MG63 (cell line): ENCODE measurements around the gene CHPT1. TPM values are rescaled to one million over a fixed set of nuclear protein-coding genes. Genes with fewer than 3 reads are reported as not detected.
"Not testable (repeated sequence)": the region's sequence is repeated elsewhere in the genome, so short reads cannot be mapped to it uniquely, and the experiment has no call there.

Source experiments
- DNase-seq: peaks from one replicate; pipeline ENCODE4 v3.0.0-alpha.2; 2020
- H3K27me3 ChIP-seq: fragments of 250-450 bp; sonication (Bioruptor Pico); 2 replicates; pipeline ENCODE4 v1.5.1; 2020; ENCODE audit warnings: mild to moderate bottlenecking, moderate library complexity
- H3K36me3 ChIP-seq: fragments of 250-450 bp; sonication (Bioruptor Pico); 2 replicates; pipeline ENCODE4 v1.5.1; 2020; ENCODE audit warnings: mild to moderate bottlenecking, moderate library complexity
- H3K4me3 ChIP-seq: fragments of 250-450 bp; sonication (Bioruptor Pico); 2 replicates; pipeline ENCODE4 v1.5.1; 2020; ENCODE audit warnings: mild to moderate bottlenecking, moderate library complexity
- H3K9me3 ChIP-seq: fragments of 250-450 bp; sonication (Bioruptor Pico); 2 replicates; pipeline ENCODE4 v1.5.1; 2020; ENCODE audit warnings: mild to moderate bottlenecking, moderate library complexity
- total RNA-seq: library from RNA; depleted of rRNA; stranded (reverse); fragments of >200 nt; shearing (Covaris generic); gene quantifications from 2 replicates; pipeline ENCODE4 v1.2.3, GENCODE V29; 2014; ENCODE audit warnings: low replicate concordance

CHPT1 gene
- total RNA-seq, 1 experiment from 2014 or later, result 41.4 TPM

DNA sequence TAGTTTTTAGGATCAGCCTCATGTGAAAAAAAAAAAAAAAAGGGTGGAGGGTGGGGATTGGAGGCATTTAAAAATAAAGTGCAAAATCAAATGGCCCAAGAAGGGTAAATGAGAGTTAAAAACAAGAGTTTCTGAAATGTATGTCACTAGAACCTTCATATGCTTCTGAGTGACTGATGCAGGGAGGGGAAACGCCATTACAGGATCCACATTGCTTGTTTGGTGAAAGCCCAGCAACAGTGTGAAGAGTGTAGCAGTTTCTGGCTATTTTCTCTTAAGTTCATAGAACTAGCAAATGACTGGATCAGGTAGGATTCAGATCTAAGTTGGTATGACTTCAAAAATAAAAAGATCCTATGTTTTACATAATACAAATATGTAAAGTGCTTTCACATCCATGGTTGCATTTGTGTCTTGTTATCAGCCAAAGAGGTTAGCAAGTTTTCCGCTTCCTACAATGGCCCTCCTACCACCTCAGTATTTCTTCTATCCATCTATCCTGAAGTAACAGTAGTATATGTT, 2.9 kb downstream of the CHPT1 start:
- no peaks in the 10 kb centered on the region for H3K27me3 ChIP-seq
- H3K9me3 ChIP-seq, result no peaks in the 10 kb centered on the region
- no peak overlapping the region for H3K4me3 ChIP-seq
- H3K36me3 ChIP-seq, result no peaks in the 10 kb centered on the region; the same call in 1 of the 2 replicates
- no peak for DNase-seq

DNA sequence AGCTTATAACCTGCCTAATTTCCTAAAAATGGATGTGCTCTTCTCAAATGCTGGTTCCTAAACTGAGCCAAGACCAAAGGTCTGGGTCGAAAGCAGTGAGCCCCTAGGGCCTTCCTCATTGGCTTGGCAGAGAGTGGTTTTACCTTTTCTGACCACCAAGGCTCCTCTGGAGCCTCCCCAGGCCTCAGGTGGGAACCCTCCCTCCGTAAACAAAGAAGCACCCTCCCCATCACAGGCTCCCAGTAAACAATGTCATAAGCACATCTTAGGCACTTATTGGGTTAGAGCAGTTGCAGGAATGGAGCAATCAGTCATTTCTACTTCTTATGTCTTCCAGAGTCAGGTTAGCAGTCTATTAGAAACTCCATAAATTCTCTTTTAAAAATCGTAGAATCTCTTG, 6.0 kb downstream of the CHPT1 start:
- Histone ChIP-seq H3K27me3 (no peaks in the 10 kb centered on the region), H3K36me3 (no peaks in the 10 kb centered on the region; the same call in 1 of the 2 replicates), H3K4me3 (no peak overlapping the region), H3K9me3 (peaks cover 3% of the 10 kb centered on the region; the same call in 1 of the 2 replicates)
- no peak for DNase-seq

- Histone ChIP-seq H3K36me3 (no peaks in the 10 kb centered on the region), H3K9me3 (peaks cover 3% of the 10 kb centered on the region; the same call in 1 of the 2 replicates), H3K4me3 (no peak overlapping the region), H3K27me3 (no peaks in the 10 kb centered on the region)
- DNase-seq, result no peak
Measured at GRCh38 chr12:101706403-101706802, 9.0 kb downstream of the CHPT1 start.

DNA sequence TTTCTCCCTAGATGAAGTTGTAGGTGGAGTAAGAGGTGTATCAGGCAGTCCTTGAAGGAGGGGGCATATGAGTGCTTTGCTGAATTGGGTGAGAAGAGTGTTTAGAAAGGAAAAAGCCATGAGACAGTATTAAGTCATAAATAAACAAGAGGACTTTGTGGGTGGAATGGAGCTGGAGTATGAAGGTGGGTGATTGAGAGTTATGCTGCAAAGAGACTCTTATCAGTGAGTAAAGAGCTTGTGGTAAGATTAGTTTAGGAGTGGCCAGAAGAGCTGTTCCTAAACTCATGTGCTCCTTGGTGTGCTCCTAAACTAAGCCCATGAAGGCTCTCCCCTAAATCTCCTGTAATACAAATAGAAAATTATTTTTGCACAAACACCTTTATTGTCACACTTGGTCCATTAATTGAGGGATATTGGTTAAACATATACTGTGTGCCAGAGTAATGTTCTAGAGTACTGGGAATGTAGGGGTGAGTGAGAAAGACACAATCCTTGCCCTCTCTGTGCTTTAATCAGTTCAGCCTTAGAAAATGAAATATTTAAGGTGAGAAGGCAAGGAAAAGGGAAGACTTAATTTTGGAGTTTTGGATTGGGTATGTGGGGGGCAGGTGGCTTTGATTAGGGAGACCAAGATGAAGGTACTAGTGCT, 9.8 kb downstream of the CHPT1 start:
- H3K4me3 ChIP-seq, result no peak overlapping the region
- H3K9me3 ChIP-seq, result peaks cover 3% of the 10 kb centered on the region; the same call in 1 of the 2 replicates
- no peak for DNase-seq
- H3K27me3 ChIP-seq, result no peaks in the 10 kb centered on the region
- H3K36me3 ChIP-seq, result no peaks in the 10 kb centered on the region

DNA sequence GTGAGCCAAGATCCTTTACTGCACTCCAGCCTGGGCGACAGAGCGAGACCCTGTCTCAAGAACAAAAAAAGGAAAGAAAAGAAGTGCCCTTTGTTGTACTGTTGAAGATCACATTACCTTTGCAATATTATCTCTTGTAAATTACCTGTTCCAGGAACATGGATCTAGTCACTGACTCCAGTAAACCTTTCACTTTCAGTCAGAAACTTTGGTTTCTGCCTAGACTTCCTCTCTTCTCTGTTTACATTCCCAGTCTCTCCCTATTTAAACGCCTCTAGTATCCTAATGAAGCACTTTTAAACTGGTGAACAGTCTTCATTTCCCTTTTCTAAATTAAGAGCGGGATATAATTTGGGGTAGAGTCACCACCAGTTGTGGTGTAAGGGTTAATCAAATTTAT, 12.8 kb downstream of the CHPT1 start:
- no peaks in the 10 kb centered on the region for H3K27me3 ChIP-seq
- no peak overlapping the region for H3K4me3 ChIP-seq
- no peak for DNase-seq
- H3K36me3 ChIP-seq, result no peaks in the 10 kb centered on the region
- H3K9me3 ChIP-seq, result peaks cover 3% of the 10 kb centered on the region; the same call in 1 of the 2 replicates

DNA sequence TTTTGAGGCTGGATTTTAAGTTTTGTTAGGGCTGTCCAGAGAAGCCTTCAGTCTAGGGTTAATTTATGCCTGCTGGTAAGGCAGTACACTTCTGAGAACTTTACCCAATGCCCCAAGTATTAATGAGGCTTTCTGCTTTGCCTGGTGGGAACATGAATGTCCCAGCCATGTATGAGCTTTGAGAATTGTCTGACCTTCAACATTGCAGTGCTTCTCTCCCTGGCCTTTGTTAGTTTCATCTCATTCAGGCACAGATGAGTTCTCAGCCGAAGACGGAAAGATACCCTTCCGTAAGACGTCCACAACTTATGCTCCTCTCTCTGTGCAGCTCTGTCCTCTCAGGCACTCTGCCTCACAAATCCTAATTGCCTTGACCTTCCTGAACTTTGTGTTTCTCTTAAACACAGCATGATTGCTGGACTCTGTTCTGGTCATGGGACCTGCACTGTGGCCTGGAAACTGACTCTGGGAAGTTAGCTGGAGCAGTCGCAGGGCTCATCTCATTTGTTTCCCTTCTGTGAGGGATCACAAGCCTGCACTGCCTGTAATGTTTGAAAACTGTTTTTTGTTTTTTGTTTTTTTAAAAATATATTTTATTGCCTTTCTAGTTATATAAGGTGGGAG, 15.7 kb downstream of the CHPT1 start:
- Histone ChIP-seq H3K9me3 (no peaks in the 10 kb centered on the region), H3K36me3 (no peaks in the 10 kb centered on the region), H3K27me3 (no peaks in the 10 kb centered on the region), H3K4me3 (no peak overlapping the region)
- no peak for DNase-seq

GRCh38 chr12:101713930-101714329, 16.5 kb downstream of the CHPT1 start:
- no peaks in the 10 kb centered on the region for H3K27me3 ChIP-seq
- H3K36me3 ChIP-seq, result no peaks in the 10 kb centered on the region
- no peak for DNase-seq
- no peak overlapping the region for H3K4me3 ChIP-seq
- H3K9me3 ChIP-seq, result no peaks in the 10 kb centered on the region

DNA sequence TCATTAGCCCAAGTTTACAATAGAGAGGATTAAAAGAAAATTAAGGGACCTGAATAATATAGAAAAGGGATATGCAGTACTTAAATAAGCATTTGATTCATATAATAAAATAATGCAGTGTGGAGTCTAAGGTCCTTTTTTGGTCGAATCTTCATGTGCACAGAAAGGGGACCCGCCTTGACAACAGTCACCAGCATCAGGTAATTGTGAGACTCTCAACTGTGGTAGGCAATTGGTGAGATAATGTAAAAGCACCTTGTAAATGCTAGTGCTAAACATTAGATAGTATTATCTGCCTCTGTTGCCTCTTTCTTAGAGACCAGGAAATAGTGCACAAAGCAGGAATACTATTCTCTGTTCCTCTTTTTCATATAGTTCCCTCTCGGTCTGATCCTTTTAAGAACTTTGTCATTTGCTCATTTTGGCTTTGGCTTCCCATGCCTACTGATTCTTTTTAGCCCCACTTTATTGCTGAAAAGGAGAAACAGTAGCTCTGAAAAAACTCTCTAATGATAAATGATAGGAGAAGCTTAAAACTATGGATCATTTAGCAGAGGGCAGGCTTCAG, 17.5 kb downstream of the CHPT1 start:
- Histone ChIP-seq H3K27me3 (no peaks in the 10 kb centered on the region), H3K36me3 (no peaks in the 10 kb centered on the region)
- DNase-seq, result no peak

GRCh38 chr12:101719566-101719965, 22.1 kb downstream of the CHPT1 start:
- DNase-seq, result no peak
- no peak overlapping the region for H3K4me3 ChIP-seq
- H3K36me3 ChIP-seq, result no peaks in the 10 kb centered on the region; the same call in 1 of the 2 replicates
- no peaks in the 10 kb centered on the region for H3K27me3 ChIP-seq
- H3K9me3 ChIP-seq, result no peaks in the 10 kb centered on the region

More for the DNA sequence above, 17.5 kb downstream of the CHPT1 start:
- no peak overlapping the region for H3K4me3 ChIP-seq
- no peaks in the 10 kb centered on the region for H3K9me3 ChIP-seq

GRCh38 chr12:101720118-101720517, 22.7 kb downstream of the CHPT1 start:
- no peak for DNase-seq
- H3K4me3 ChIP-seq, result no peak overlapping the region
- no peaks in the 10 kb centered on the region for H3K27me3 ChIP-seq
- H3K9me3 ChIP-seq, result no peaks in the 10 kb centered on the region
- no peaks in the 10 kb centered on the region; the same call in 1 of the 2 replicates for H3K36me3 ChIP-seq

- no peak overlapping the region for H3K4me3 ChIP-seq
- H3K9me3 ChIP-seq, result no peaks in the 10 kb centered on the region
- H3K36me3 ChIP-seq, result no peaks in the 10 kb centered on the region; the same call in 1 of the 2 replicates
- H3K27me3 ChIP-seq, result no peaks in the 10 kb centered on the region
- no peak for DNase-seq
Measured at GRCh38 chr12:101722392-101722791, 25.0 kb downstream of the CHPT1 start.

DNA sequence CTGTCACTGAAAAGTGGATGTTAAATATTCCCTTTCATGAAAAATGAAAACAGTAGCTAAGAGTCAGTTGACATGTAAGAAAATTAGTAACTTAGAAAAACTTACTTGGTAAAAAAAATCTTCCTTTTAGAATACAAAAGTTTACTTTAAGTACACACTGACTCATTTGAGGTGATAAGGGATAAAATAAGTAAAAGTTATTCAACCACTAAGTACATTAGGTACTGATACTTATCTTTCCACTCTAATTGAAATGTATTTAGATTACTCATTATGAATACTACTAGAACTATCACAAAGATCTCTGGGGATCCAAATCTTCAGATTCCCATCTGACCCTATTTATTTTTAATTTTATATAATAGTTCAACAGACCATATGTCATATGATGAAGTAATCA, 29.7 kb downstream of the CHPT1 start:
- H3K4me3 ChIP-seq, result no peak overlapping the region
- H3K36me3 ChIP-seq, result no peaks in the 10 kb centered on the region; the same call in 1 of the 2 replicates
- no peak for DNase-seq
- no peaks in the 10 kb centered on the region for H3K9me3 ChIP-seq
- no peaks in the 10 kb centered on the region for H3K27me3 ChIP-seq

DNA sequence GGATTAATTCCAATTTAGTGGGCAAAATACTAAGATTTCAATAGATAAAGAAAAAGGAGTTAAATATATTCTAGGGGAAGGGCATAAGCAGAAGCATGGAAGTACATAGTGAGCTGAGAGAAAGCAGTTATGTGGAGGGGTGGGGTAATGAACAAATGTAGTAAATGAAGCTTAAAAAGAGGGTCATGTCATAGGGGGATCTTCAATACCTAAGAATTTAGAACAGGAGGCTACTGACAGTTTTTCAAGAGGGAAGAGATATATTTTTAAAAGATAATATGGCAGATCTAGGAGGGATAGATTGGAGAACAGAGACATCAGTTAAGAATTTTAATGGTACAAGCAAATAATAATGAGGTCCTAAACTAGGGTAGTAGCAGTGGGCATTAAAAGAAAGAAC, 32.4 kb downstream of the CHPT1 start:
- DNase-seq, result no peak
- Histone ChIP-seq H3K9me3 (no peaks in the 10 kb centered on the region), H3K27me3 (no peaks in the 10 kb centered on the region), H3K4me3 (no peak overlapping the region), H3K36me3 (no peaks in the 10 kb centered on the region; the same call in 1 of the 2 replicates)

GRCh38 chr12:101732318-101732717, 34.9 kb downstream of the CHPT1 start:
- Histone ChIP-seq H3K9me3 (no peaks in the 10 kb centered on the region), H3K4me3 (no peak overlapping the region), H3K27me3 (no peaks in the 10 kb centered on the region), H3K36me3 (no peaks in the 10 kb centered on the region; the same call in 1 of the 2 replicates)
- no peak for DNase-seq

DNA sequence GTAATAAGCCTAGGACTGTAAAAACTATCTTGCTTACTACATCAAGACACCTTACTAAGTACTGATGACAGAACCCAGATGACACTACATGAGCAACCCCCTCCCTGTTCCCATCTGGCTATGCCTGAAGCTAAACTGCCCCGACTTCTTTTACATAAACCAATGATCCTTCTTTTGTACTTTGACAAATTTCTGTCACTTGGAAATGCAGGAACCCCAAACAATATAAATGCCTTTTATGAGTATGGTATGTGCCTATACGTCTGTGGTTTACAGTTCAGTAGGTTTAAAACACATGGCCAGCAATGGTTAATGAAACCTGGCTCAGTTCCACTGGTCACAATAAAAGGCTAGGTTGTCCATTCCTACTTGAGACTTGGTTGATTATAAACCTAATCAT, 35.7 kb downstream of the CHPT1 start:
- Histone ChIP-seq H3K27me3 (no peaks in the 10 kb centered on the region), H3K9me3 (no peaks in the 10 kb centered on the region), H3K36me3 (no peaks in the 10 kb centered on the region; the same call in 1 of the 2 replicates), H3K4me3 (no peak overlapping the region)
- no peak for DNase-seq

- not testable (repeated sequence) for H3K9me3 ChIP-seq, H3K36me3 ChIP-seq, H3K4me3 ChIP-seq, DNase-seq, H3K27me3 ChIP-seq
Measured at GRCh38 chr12:101734482-101734881, 37.0 kb downstream of the CHPT1 start.

GRCh38 chr12:101737476-101737875, 40.0 kb downstream of the CHPT1 start:
- Histone ChIP-seq H3K36me3 (no peaks in the 10 kb centered on the region), H3K4me3 (no peak overlapping the region), H3K27me3 (no peaks in the 10 kb centered on the region), H3K9me3 (no peaks in the 10 kb centered on the region)
- DNase-seq, result no peak
